Measurements from ENCODE around the gene OS9. TPM values are rescaled to one million over a fixed set of nuclear protein-coding genes. Genes with fewer than 3 reads are reported as not detected.

OS9 gene
- total and polyA plus RNA-seq, 2 of the 4 experiments (the other 2 are of a cell fraction): 159 to 272 TPM

DNA sequence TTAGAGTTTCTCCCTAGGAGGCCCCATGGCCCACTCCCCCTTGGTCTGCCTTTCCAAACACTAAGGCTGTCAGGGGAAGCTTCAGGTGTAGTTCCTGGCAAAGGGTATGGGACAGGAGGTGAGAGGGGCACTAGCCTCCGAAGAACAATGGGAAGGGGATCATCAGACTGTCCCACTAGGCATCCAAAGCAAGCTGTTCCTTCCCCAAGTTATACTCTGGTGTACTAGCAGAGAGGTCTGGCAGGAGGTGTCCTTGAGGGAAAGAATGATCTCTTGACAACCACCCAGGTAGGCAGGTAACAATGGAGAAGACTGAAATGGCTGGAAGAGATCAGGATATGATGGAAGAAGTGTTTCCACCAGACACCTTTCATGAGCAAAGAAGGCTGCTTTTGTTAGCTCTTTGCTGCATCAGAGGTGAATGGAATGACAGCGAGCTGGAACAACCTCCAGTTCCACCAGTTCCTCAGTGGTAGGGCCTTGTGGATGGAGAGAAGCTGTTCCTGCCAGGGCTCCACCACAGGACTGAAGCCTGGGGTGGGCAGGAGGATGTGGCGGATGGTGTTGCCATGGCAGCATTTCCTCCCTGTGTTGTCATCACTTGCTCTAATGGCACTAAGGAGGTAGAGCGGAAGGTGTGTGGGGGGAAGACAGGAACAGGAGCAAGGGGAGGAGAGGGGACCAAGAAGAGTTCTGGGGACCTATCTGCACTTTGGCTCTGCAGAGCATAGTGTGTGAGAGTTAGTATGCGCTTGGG lies 46.9 kb downstream of the OS9 start:
- dilution Hi-C loops (cut with HindIII; ENCODE audit: low sequenced_read_pairs, unreplicated experiment) (no loop called here), intact Hi-C loops (cut with micrococcal nuclease) (no loop called here), in situ Hi-C loops (cut with MboI; ENCODE audit: low sequenced_read_pairs) (no loop called here)
- H2BK5ac ChIP-seq (ENCODE audit: low read depth, low read length, poor library complexity, severe bottlenecking): no peak overlapping the region
- H3K14ac ChIP-seq (replicated peaks; ENCODE audit: low read depth, low read length): no peak overlapping the region
- peaks cover 6 to 13% of the 10 kb centered on the region in 2 experiments; a peak in 3 of 4 replicates for H3K79me1 ChIP-seq (ENCODE audit: low read depth in 1 of 2, low read length in 2 of 2)
- H2AFZ ChIP-seq (replicated peaks; ENCODE audit: low read length, poor library complexity): no peak overlapping the region
- peaks cover 60% of the 10 kb centered on the region for H3K27me3 ChIP-seq (ENCODE audit: control insufficient read depth, insufficient read depth, low read length)
- H4K20me1 ChIP-seq (ENCODE audit: insufficient read depth, low read length): 0 out of 2 replicates have a peak, but pooled peaks cover 3% of the 10 kb centered on the region
- H2AK9ac ChIP-seq (replicated peaks; ENCODE audit: low read depth, low read length, poor library complexity): peak overlapping the region; percentile 10
- no peak overlapping the region for H3K23ac ChIP-seq (ENCODE audit: low read depth, low read length)
- DNase-seq (no peak), ATAC-seq (ENCODE audit: low read depth) (no peak)
- BruUV-seq (replicated peaks): no TSS peak
- no peak overlapping the region for H3K18ac ChIP-seq (ENCODE audit: low read depth, low read length)
- H3K27ac ChIP-seq (ENCODE audit: insufficient read depth, low read length): no peak overlapping the region
- H3K4me3 ChIP-seq (ENCODE audit: insufficient read depth, low read depth, low read length): no peak overlapping the region
- no peak overlapping the region for H2BK20ac ChIP-seq (ENCODE audit: low read depth, low read length)
- no peak overlapping the region for H3K4ac ChIP-seq (ENCODE audit: low read depth, low read length)
- WGBS, 2 experiments (ENCODE audit: extremely low coverage in 2 of 2, insufficient read length in 1 of 2): no CpG with 5 or more reads among the region's 5 CpGs
- no peak overlapping the region for H3K9ac ChIP-seq (ENCODE audit: low read depth, low read length)
- H2BK120ac ChIP-seq (ENCODE audit: low read depth, low read length): no peak overlapping the region
- no peak for TF ChIP-seq MXI1 (IDR thresholded peaks at IDR 0.05; ENCODE audit: borderline replicate concordance, low read depth, low read length)
- TF ChIP-seq, protein P1, sequence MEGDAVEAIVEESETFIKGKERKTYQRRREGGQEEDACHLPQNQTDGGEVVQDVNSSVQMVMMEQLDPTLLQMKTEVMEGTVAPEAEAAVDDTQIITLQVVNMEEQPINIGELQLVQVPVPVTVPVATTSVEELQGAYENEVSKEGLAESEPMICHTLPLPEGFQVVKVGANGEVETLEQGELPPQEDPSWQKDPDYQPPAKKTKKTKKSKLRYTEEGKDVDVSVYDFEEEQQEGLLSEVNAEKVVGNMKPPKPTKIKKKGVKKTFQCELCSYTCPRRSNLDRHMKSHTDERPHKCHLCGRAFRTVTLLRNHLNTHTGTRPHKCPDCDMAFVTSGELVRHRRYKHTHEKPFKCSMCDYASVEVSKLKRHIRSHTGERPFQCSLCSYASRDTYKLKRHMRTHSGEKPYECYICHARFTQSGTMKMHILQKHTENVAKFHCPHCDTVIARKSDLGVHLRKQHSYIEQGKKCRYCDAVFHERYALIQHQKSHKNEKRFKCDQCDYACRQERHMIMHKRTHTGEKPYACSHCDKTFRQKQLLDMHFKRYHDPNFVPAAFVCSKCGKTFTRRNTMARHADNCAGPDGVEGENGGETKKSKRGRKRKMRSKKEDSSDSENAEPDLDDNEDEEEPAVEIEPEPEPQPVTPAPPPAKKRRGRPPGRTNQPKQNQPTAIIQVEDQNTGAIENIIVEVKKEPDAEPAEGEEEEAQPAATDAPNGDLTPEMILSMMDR (conservative IDR thresholded peaks at IDR 0.05; ENCODE audit: low read depth, low read length): no peak
- no peak overlapping the region for H2AK5ac ChIP-seq (ENCODE audit: low read depth, low read length)
- no peak overlapping the region for H4K91ac ChIP-seq (ENCODE audit: insufficient read depth, low read depth, low read length)
- H3K9me1 ChIP-seq (ENCODE audit: insufficient read depth, low read length): peaks cover 5% of the 10 kb centered on the region
- H3K36me3 ChIP-seq (ENCODE audit: control insufficient read depth, insufficient read depth, low read length): no peaks in the 10 kb centered on the region
- no peak overlapping the region for H4K5ac ChIP-seq (ENCODE audit: low read depth, low read length)
- no peak overlapping the region for H3K56ac ChIP-seq (ENCODE audit: extremely low read depth, insufficient read depth, low read length)
- POLR2A ChIA-PET (ENCODE audit: unreplicated experiment): no interaction called here
- H3K4me1 ChIP-seq (ENCODE audit: control insufficient read depth, insufficient read depth, low read length): peaks cover 6% of the 10 kb centered on the region
- no peak overlapping the region for H4K8ac ChIP-seq (ENCODE audit: low read depth in 2 of 2, low read length in 2 of 2)
- no peak overlapping the region for H3K4me2 ChIP-seq (ENCODE audit: low read depth, low read length)
- H3K9me3 ChIP-seq (ENCODE audit: control insufficient read depth, insufficient read depth, low read length): peaks cover 2% of the 10 kb centered on the region; the same call in 1 of the 2 replicates
- CTCF ChIA-PET: no interaction called here
- no peak overlapping the region for H2BK15ac ChIP-seq (ENCODE audit: low read depth, low read length)

All from IMR-90 (cell line).